PC-9 (cell line): Measurements from ENCODE around the gene MUSTN1.

Experiments used
- CTCF ChIP-seq: fragments of 200-600 bp; sonication (generic); conservative IDR thresholded peaks from 2 replicates; pipeline ENCODE4 v1.6.1; 2017; ENCODE audit warnings: mixed run types, antibody characterized with exemption, mild to moderate bottlenecking, moderate library complexity
- EZH2 ChIP-seq: fragments of 200-600 bp; sonication (generic); IDR thresholded peaks from 2 replicates; pipeline ENCODE4 v1.8.0; 2017; ENCODE audit warnings: antibody characterized with exemption, low read depth

- TF ChIP-seq CTCF (no peak), EZH2 (no peak)
Measured at GRCh38 chr3:52834871-52835501, at the start of gene MUSTN1.
